Retinal pigment epithelial cell (primary cell): ENCODE data around the gene UTP11.
"Not testable (repeated sequence)": the region's sequence is repeated elsewhere in the genome, so short reads cannot be mapped to it uniquely, and the experiment has no call there.

ENCODE experiments used
- DNase-seq: peaks from one replicate; pipeline ENCODE4 v3.0.0-alpha.2; 2010; ENCODE audit warnings: low read depth
- H3K4me3 ChIP-seq: 2 replicates; pipeline ENCODE4 v1.5.1; 2011; ENCODE audit warnings: mild to moderate bottlenecking, low read length, control low read depth, moderate library complexity
- TF ChIP-seq, protein P1 (sequence below): conservative IDR thresholded peaks from 2 replicates; pipeline ENCODE4 v1.5.1; 2011; ENCODE audit warnings: low read depth, low read length, control low read depth, inconsistent platforms

Gene UTP11, protein sequence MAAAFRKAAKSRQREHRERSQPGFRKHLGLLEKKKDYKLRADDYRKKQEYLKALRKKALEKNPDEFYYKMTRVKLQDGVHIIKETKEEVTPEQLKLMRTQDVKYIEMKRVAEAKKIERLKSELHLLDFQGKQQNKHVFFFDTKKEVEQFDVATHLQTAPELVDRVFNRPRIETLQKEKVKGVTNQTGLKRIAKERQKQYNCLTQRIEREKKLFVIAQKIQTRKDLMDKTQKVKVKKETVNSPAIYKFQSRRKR

DNA sequence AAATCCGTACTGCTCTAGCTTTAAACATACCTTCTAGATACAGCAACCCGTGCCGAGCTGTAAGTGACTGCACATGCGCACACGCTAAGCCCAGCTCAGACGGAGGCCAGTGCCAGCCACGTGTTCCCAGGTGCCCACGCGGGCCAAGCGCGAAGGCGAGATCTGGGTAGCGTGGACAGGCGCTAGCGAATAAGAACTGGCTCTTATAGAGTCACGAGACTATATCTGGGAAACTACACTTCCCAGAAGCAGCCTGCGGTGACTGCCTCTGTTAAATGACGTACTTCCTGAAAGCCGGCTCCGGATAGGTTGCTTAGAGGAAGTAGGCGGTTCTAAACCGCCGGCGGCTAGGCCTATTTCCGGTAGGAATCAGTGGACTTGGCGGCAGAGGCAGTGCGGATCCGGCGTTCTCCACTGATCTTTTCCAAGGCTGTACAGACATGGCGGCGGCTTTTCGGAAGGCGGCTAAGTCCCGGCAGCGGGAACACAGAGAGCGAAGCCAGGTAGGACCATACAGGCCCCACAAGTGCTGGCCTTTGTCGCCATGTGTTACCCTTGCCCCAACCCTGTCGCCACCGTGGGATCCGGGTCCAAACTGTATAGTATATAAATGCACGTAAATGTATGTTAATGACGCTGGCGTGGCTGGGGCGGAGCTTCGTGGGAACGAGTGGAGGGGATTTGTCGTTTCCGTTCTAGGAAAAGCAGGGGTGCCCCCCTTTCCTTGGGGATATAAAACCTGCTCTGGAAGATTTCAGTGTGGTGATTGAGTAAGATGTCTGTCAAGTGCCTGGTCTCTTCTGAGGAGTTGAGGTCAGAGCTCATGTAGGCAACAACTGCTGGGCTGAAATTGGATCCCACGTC lies at the start of gene UTP11:
TSS of gene UTP11 (plus strand) at position 372 of the 864 bp plus-strand sequence. CDS start at position 441, 69 bp downstream.
- DNase-seq: peak; percentile 99
- TF ChIP-seq, protein P1, sequence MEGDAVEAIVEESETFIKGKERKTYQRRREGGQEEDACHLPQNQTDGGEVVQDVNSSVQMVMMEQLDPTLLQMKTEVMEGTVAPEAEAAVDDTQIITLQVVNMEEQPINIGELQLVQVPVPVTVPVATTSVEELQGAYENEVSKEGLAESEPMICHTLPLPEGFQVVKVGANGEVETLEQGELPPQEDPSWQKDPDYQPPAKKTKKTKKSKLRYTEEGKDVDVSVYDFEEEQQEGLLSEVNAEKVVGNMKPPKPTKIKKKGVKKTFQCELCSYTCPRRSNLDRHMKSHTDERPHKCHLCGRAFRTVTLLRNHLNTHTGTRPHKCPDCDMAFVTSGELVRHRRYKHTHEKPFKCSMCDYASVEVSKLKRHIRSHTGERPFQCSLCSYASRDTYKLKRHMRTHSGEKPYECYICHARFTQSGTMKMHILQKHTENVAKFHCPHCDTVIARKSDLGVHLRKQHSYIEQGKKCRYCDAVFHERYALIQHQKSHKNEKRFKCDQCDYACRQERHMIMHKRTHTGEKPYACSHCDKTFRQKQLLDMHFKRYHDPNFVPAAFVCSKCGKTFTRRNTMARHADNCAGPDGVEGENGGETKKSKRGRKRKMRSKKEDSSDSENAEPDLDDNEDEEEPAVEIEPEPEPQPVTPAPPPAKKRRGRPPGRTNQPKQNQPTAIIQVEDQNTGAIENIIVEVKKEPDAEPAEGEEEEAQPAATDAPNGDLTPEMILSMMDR: no peak
- peak within 1 kb of the TSS; percentile 78 for H3K4me3 ChIP-seq

GRCh38 chr1:37964106-37964505 lies 48.4 kb upstream of the UTP11 start:
- not testable (repeated sequence) for H3K4me3 ChIP-seq, DNase-seq

- TF ChIP-seq, protein P1: no peak
- no peak for DNase-seq
- H3K4me3 ChIP-seq: no peak overlapping the region
These were observed 47.2 kb upstream of the UTP11 start for GRCh38 chr1:37965301-37965700.

GRCh38 chr1:37973684-37974083 lies 38.9 kb upstream of the UTP11 start:
- not testable (repeated sequence) for DNase-seq, H3K4me3 ChIP-seq

- H3K4me3 ChIP-seq: no peak overlapping the region
- no peak for DNase-seq
- TF ChIP-seq, protein P1: no peak
These were observed 38.0 kb upstream of the UTP11 start for GRCh38 chr1:37974567-37974966.

GRCh38 chr1:37975083-37975482 lies 37.5 kb upstream of the UTP11 start:
- DNase-seq, H3K4me3 ChIP-seq: not testable (repeated sequence)
- TF ChIP-seq, protein P1: peak; percentile 69

DNA sequence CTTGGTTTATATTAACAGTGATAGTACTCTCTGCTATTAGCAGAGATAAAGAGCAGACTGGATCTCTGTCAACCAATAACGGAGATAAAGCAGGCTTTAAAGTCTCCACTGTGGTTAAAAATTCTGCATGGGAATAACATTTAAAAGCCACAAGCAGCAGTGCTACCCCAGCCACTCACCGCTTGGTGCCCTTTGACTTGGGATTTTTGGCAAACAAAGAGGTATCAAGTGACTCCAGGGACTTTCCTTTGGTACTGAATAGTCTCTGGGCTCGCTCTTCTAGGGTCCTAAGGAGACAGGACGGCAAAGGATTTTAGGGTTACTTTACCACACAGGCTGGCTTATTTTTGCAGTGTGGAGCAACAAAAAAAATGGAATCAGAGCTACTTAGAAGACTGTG lies 34.0 kb upstream of the UTP11 start:
- DNase-seq: no peak
- TF ChIP-seq, protein P1: no peak
- H3K4me3 ChIP-seq: no peak overlapping the region

- DNase-seq: no peak
- TF ChIP-seq, protein P1: no peak
- H3K4me3 ChIP-seq: no peak overlapping the region
These were observed 29.0 kb upstream of the UTP11 start for GRCh38 chr1:37983546-37983945.
